HL-60 (cell line): ENCODE measurements around the gene PBXIP1.

Source experiments
- POLR2AphosphoS5 ChIP-seq: IDR thresholded peaks from 2 replicates; pipeline ENCODE4 v1.6.1; 2012; ENCODE audit warnings: low read depth
- TF ChIP-seq, protein P1 (sequence below): IDR thresholded peaks from one replicate; pipeline ENCODE4 v1.5.1; 2011; ENCODE audit warnings: low read length, control low read depth, inconsistent platforms; ENCODE audit not compliant: insufficient read depth

DNA sequence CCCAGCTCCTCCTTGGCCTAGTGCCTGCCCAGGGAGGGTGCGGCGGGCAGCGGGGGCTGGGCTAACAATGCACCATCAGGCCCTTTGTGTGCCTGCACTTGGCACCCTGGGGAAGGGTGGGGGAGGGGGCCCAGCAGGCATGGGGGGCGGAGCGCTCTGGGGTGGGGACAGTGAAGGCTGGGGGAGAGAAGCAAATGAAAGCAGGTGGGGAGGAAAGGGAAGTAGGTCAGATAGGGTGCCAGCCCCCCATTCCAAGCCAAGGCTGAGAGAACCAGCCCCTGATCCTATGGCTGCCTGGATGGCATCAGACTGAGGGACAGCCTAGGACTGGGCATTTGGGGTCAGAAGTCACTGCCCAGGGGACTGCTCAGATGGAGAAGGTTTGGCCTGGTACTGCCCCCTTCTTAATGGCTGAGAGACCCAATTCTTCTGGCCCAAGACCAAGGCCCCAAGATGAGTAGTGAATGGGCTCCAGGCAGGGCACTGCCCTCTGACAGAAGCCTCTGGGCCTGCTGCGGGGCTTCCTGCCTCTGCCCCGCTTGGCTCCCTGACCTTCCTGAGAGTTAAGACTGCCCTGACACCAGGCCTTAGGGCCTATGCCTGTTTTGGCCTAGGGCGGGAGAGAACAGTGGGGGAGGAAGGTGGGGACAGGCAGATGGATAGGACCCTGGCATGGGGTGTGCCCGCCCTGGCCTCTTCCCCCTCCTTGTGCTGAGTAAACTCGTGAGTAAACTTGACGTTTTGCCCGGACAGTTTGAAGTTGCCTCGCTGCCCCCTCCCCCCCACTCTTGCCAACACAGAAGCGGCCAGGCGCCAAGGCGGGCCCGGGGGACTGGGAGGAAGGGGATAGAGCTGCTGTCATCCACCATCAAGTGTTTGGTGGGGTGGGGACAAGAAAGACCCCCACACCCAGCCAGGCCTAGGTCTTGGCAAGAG lies 49.4 kb upstream of the PBXIP1 start:
- TF ChIP-seq, protein P1, sequence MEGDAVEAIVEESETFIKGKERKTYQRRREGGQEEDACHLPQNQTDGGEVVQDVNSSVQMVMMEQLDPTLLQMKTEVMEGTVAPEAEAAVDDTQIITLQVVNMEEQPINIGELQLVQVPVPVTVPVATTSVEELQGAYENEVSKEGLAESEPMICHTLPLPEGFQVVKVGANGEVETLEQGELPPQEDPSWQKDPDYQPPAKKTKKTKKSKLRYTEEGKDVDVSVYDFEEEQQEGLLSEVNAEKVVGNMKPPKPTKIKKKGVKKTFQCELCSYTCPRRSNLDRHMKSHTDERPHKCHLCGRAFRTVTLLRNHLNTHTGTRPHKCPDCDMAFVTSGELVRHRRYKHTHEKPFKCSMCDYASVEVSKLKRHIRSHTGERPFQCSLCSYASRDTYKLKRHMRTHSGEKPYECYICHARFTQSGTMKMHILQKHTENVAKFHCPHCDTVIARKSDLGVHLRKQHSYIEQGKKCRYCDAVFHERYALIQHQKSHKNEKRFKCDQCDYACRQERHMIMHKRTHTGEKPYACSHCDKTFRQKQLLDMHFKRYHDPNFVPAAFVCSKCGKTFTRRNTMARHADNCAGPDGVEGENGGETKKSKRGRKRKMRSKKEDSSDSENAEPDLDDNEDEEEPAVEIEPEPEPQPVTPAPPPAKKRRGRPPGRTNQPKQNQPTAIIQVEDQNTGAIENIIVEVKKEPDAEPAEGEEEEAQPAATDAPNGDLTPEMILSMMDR, result no peak
- no peak for TF ChIP-seq POLR2AphosphoS5
